Endothelial cell of umbilical vein (primary cell): ENCODE data around the gene NPY1R. TPM values are rescaled to one million over a fixed set of nuclear protein-coding genes. Genes with fewer than 3 reads are reported as not detected.

Experiments used
- BruUV-seq: library from RNA; stranded (reverse); fragments of 400-500 nt; replicated peaks from 2 replicates; lab custom pipeline; 2021; lab: Mats Ljungman, UMichigan
- CTCF ChIA-PET: fragments of 300-600, 350-600 bp; sonication (Branson Sonifier 250); formaldehyde crosslinking; loops from one replicate; lab custom pipeline; 2021; ENCODE audit warnings: antibody characterized with exemption, inconsistent platforms; lab: Charles Lee
- POLR2A ChIA-PET: fragments of 300-600, 350-600 bp; sonication (Branson Sonifier 250); formaldehyde crosslinking; loops from one replicate; lab custom pipeline; 2021; ENCODE audit warnings: antibody characterized with exemption, inconsistent platforms; lab: Charles Lee
- DNase-seq: peaks from one replicate; pipeline ENCODE4 v3.0.0-alpha.2; 2011; ENCODE audit warnings: low read depth, low spot score
- FAIRE-seq: peaks from 2 replicates; lab custom pipeline; 2011; peaks lifted over from hg19 to GRCh38; lab: Jason Lieb, UNC
- H2AFZ ChIP-seq: 2 replicates; pipeline ENCODE4 v1.6.0; 2012; ENCODE audit warnings: low read depth, low read length, control low read depth, inconsistent platforms
- H3K27ac ChIP-seq: 2 replicates; pipeline ENCODE4 v1.5.1; 2011; ENCODE audit warnings: low read depth, mild to moderate bottlenecking, control low read depth, low read length, moderate library complexity; ENCODE audit not compliant: insufficient read depth
- H3K27me3 ChIP-seq, 2 experiments: 2 replicates each; pipeline versions ENCODE4 v1.6.0 to v1.6.1; 2011; ENCODE audit warnings: low read length in 2 of 2, mixed read lengths in 1 of 2; ENCODE audit not compliant: control insufficient read depth in 2 of 2, insufficient read depth in 2 of 2
- H3K36me3 ChIP-seq, 2 experiments: 2 replicates in 1 of 2; 3 replicates in 1 of 2; pipeline ENCODE4 v1.5.1; 2011; ENCODE audit warnings: low read length in 2 of 2, mild to moderate bottlenecking in 1 of 2, moderate library complexity in 1 of 2; ENCODE audit not compliant: control insufficient read depth in 2 of 2, insufficient read depth in 2 of 2; ENCODE audit errors: extremely low read depth in 1 of 2
- H3K4me1 ChIP-seq: 3 replicates; pipeline ENCODE4 v1.5.1; 2011; ENCODE audit warnings: mild to moderate bottlenecking, low read length; ENCODE audit not compliant: control insufficient read depth, insufficient read depth; ENCODE audit errors: extremely low read depth
- H3K4me2 ChIP-seq: 2 replicates; pipeline ENCODE4 v1.6.1; 2011; ENCODE audit warnings: low read length, control low read depth, mixed read lengths; ENCODE audit not compliant: insufficient read depth
- H3K4me3 ChIP-seq, 3 experiments: fragments of 200-600 bp in 1 of 3; sonication (generic), shearing (Covaris generic) in 1 of 3; replicated peaks in 1 of 3; 2 replicates each; pipeline ENCODE4 v1.5.1; 2011 to 2016; ENCODE audit warnings: control low read depth in 3 of 3, low read length in 3 of 3, mild to moderate bottlenecking in 2 of 3, inconsistent platforms in 1 of 3, low read depth in 1 of 3, moderate library complexity in 1 of 3; ENCODE audit not compliant: insufficient read depth in 1 of 3
- H3K79me2 ChIP-seq: 2 replicates; pipeline ENCODE4 v1.6.0; 2012; ENCODE audit warnings: low read length, inconsistent platforms; ENCODE audit not compliant: control insufficient read depth, insufficient read depth
- H3K9ac ChIP-seq: replicated peaks from 2 replicates; pipeline ENCODE3; 2011; ENCODE audit warnings: low read length, control low read depth; ENCODE audit not compliant: insufficient read depth; ENCODE audit errors: extremely low read depth
- H3K9me1 ChIP-seq: replicated peaks from 3 replicates; pipeline ENCODE4 v1.6.0; 2011; ENCODE audit warnings: mild to moderate bottlenecking, low read length; ENCODE audit not compliant: control insufficient read depth, insufficient read depth; ENCODE audit errors: extremely low read depth
- H3K9me3 ChIP-seq: replicated peaks from 2 replicates; pipeline ENCODE4 v1.5.1; 2012; ENCODE audit warnings: low read length, inconsistent platforms; ENCODE audit not compliant: control insufficient read depth, insufficient read depth
- H4K20me1 ChIP-seq: replicated peaks from 2 replicates; pipeline ENCODE3; 2011; ENCODE audit warnings: mild to moderate bottlenecking, low read length; ENCODE audit not compliant: control insufficient read depth, insufficient read depth; ENCODE audit errors: extremely low read depth
- EZH2 ChIP-seq: IDR thresholded peaks from 2 replicates; pipeline ENCODE4 v1.6.1; 2012; ENCODE audit warnings: borderline replicate concordance, low read depth, mild to moderate bottlenecking, moderate library complexity, low read length, inconsistent platforms; ENCODE audit not compliant: severe bottlenecking
- FOS ChIP-seq: IDR thresholded peaks from 2 replicates; pipeline ENCODE4 v1.6.1; 2011; ENCODE audit warnings: mild to moderate bottlenecking, low read length, moderate library complexity, borderline replicate concordance; ENCODE audit not compliant: insufficient read depth
- GATA2 ChIP-seq: IDR thresholded peaks from 2 replicates; pipeline ENCODE4 v1.7.0; 2011; ENCODE audit warnings: low read depth, mild to moderate bottlenecking, moderate library complexity, mixed read lengths, low read length; ENCODE audit not compliant: insufficient read length, insufficient read depth
- MAX ChIP-seq: IDR thresholded peaks from 2 replicates; pipeline ENCODE4 v1.6.1; 2011; ENCODE audit not compliant: insufficient read depth, insufficient read length
- MYC ChIP-seq: IDR thresholded peaks from one replicate; pipeline ENCODE4 v1.6.1; 2011; ENCODE audit warnings: mild to moderate bottlenecking, low read depth, low read length
- POLR2AphosphoS5 ChIP-seq: IDR thresholded peaks from 2 replicates; pipeline ENCODE4 v1.6.1; 2012; ENCODE audit warnings: low read depth, mild to moderate bottlenecking, control low read depth, low read length, moderate library complexity; ENCODE audit not compliant: insufficient read depth
- dilution Hi-C: fragments of 300-500 bp; cut with MboI; formaldehyde crosslinking; loops from one replicate; pipeline ENCODE4 v1.15.0; 2019; ENCODE audit warnings: low sequenced_read_pairs; ENCODE audit not compliant: extremely low pct_ligation_motif_present
- intact Hi-C: fragments of 100-400 bp; cut with micrococcal nuclease; formaldehyde crosslinking; loops from one replicate; pipeline ENCODE4 v1.10.0; 2022
- polyA plus RNA-seq, 4 experiments: library from polyadenylated mRNA; depleted of rRNA in 3 of 4; stranded (reverse) in 3 of 4; unstranded in 1 of 4; fragments of >200 nt; gene quantifications; 2 replicates each; pipeline versions ENCODE4 v1.2.1 to v1.2.3, GENCODE V29; 2011 to 2012; ENCODE audit warnings: missing spikeins in 1 of 4
- total RNA-seq: library from RNA; stranded (reverse); gene quantifications from 2 replicates; pipeline ENCODE4 v1.2.3, GENCODE V29; 2021
- TF ChIP-seq, protein P1 (sequence below), 2 donors: IDR thresholded peaks; 1 replicate in 1 of 2; 2 replicates in 1 of 2; pipeline ENCODE4 v1.5.1; 2011; ENCODE audit warnings: low read length in 2 of 2, mild to moderate bottlenecking in 2 of 2, moderate library complexity in 2 of 2, control low read depth in 1 of 2, inconsistent platforms in 1 of 2, low read depth in 1 of 2; ENCODE audit not compliant: insufficient read depth in 1 of 2; ENCODE audit errors: extremely low read depth in 1 of 2

Gene NPY1R
- total and polyA plus RNA-seq, 2 donors (not counting 3 experiments of a cell fraction or from before 2014, with no cell fraction given), result 0.08 TPM; not detected in 1

GRCh38 chr4:163344147-163345125, 12.0 kb upstream of the NPY1R start:
- Histone ChIP-seq H3K36me3 (no peaks in the 10 kb centered on the region), H3K9ac (no peak overlapping the region), H3K9me1 (no peaks in the 10 kb centered on the region), H4K20me1 (no peaks in the 10 kb centered on the region), H3K79me2 (no peaks in the 10 kb centered on the region), H3K4me1 (no peaks in the 10 kb centered on the region), H3K27me3 (peaks cover 21 to 41% of the 10 kb centered on the region in 2 experiments), H3K27ac (no peak overlapping the region), H2AFZ (no peak overlapping the region), H3K9me3 (no peaks in the 10 kb centered on the region), H3K4me3 (no peak overlapping the region), H3K4me2 (no peak overlapping the region)
- dilution Hi-C loops (no loop called here), intact Hi-C loops (no loop called here)
- POLR2A ChIA-PET, result no interaction called here
- DNase-seq (no peak), FAIRE-seq (no peak)
- CTCF ChIA-PET, result interaction anchor here (1.0 kb wide), 1 partner anchor 11 kb away, joined by 3 read pairs; no protein-coding TSS in a partner anchor
- BruUV-seq, result no TSS peak
- TF ChIP-seq, protein P1, sequence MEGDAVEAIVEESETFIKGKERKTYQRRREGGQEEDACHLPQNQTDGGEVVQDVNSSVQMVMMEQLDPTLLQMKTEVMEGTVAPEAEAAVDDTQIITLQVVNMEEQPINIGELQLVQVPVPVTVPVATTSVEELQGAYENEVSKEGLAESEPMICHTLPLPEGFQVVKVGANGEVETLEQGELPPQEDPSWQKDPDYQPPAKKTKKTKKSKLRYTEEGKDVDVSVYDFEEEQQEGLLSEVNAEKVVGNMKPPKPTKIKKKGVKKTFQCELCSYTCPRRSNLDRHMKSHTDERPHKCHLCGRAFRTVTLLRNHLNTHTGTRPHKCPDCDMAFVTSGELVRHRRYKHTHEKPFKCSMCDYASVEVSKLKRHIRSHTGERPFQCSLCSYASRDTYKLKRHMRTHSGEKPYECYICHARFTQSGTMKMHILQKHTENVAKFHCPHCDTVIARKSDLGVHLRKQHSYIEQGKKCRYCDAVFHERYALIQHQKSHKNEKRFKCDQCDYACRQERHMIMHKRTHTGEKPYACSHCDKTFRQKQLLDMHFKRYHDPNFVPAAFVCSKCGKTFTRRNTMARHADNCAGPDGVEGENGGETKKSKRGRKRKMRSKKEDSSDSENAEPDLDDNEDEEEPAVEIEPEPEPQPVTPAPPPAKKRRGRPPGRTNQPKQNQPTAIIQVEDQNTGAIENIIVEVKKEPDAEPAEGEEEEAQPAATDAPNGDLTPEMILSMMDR (IDR thresholded peaks at IDR 0.05; ENCODE audit: extremely low read depth in 1 of 2, insufficient read depth in 1 of 2, low read depth in 1 of 2, low read length in 2 of 2), result no peak
- no peak for TF ChIP-seq MAX
- no peak for TF ChIP-seq POLR2AphosphoS5
- no peak for TF ChIP-seq FOS
- no peak for TF ChIP-seq GATA2
- TF ChIP-seq MYC, result no peak
- TF ChIP-seq EZH2, result peak; percentile 52
